GM21390 (cell line): ENCODE data around the gene PAPOLA.

Experiments
- ATAC-seq: cut with Tn5 transposase; IDR thresholded peaks from one replicate; pipeline ENCODE4 v1.9.1; 2021; ENCODE audit not compliant: unreplicated experiment

PAPOLA gene

GRCh38 chr14:96564389-96564788 is 62.2 kb downstream of the PAPOLA start:
- ATAC-seq = no peak

DNA sequence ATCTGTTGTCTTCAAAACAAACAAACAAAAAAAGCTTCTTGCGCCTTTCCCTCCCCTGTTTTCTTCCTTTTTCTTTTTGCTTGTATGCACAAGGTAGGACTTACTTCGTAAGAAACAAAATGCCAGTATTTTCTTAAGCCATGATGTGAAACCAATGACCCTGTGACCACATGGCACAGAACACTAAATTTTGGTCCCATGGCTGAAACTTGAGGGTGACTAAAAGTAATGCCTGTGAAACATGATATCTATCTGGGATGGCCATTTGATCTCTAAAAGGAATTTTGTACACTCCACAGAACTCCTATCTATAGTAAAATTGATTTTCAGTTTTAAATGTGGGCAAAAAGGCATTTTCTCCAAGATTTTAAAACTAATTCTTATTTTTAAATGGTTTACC is 63.6 kb downstream of the PAPOLA start:
- no peak for ATAC-seq

DNA sequence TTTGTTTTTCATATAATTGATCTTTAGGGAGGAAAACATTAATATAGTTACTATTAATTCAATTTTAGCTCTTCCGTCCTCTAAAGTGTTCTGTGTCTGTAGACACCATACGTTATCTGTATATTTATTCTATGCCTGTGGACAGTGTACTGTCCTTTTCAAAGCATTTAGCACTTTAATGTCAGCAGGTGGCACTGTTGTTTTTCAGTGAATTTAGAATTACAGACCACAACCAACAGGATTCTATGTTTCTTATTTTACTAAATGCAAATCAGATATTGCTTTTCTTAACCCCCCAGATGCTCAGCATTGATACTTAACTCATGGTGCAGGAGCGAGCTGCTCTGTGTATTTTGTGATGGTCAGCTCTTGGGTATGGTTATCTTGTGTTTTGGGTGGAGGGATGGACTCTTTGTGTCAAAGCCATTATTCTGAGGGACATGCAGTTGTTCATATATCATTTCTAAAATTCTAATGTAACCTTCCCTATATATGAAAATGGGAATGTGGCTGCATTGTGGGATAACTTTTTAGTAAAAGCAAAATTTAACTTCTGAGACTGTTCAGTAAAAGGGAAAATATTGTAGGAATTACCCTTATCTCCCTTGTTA is 65.2 kb downstream of the PAPOLA start:
- no peak for ATAC-seq

- ATAC-seq = no peak
These were observed 66.4 kb downstream of the PAPOLA start for GRCh38 chr14:96568621-96569020.

- ATAC-seq = no peak
These were observed 69.1 kb downstream of the PAPOLA start for GRCh38 chr14:96571311-96571710.

DNA sequence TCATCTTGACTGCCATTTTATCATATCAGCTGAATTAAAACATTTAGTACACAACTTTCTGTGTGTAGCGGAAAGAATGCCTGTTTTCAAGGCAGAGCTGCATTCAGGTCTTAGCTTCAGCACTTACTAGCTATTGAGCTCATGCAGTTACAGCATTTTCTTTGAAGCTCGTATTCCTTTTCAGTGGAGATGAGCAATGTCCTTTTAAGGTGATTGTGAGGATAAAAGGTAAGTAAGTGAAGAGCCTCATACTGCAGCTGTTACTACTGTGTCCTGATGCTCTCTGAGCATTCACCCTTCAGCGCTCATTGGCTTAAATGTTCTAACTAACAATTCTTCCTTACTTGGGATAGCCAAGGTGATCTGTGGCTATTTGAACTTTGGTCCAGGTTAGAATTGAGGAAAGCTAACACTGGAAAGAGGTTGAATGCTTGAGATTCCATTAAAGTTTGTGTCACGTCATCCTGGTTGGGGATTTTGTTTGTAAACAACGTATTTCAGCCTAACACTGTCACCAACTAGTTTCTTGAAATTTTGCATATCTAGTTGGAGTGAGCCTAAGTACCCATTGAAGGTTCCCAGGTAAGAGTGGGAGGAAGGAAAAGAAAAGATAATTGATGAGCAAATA is 71.4 kb downstream of the PAPOLA start:
- no peak for ATAC-seq

- no peak for ATAC-seq
These were observed 72.0 kb downstream of the PAPOLA start for GRCh38 chr14:96574171-96574632.

DNA sequence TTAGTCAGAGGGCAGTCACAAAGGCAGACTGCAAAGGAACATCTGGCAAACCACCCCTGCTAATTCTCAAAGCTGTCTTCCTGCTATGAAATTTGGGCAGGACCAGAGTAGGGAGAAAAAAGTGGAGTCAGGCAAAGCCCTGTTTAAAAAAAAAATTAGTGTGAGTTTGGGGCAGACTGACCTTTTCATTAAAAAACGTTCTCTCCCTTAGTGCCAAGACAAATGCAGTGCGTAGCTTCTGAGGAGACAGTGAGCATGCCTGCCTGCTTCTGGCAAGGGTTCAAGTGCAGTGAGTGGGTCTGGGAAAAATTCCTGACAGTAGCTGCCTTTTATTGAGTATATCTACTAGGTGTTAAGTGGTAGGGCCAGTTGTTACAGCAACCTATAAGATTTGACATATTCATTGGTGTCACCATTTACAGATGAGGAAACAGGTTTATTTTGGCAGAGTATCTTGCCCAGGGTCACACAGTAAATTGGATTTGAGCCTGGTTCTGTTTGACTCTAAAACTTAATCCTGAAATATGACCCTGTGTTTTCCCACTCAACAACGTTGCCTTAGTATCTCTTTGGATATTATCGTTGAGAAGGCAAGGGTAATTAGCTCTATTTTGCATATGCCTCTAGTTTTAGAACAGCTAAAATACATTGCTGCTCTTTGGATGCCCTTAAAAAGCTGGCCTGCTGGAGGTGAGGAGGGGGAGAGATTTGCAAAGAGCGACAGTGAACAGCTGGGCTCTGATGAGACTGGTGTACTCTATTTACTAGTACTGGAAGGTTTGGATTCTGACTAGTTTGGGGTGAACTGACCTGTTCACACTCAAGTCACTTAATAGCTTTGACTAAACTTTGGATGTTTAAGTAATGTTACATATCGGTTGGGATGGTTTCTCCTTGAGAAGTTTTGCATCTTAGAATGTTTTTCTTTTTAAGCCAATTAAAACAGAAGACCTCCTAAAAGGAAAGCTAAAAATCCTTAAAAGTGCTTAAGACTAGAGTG is 72.8 kb downstream of the PAPOLA start:
- ATAC-seq = no peak

GRCh38 chr14:96576359-96576758 is 74.2 kb downstream of the PAPOLA start:
- no peak for ATAC-seq

- no peak for ATAC-seq
These were observed 74.8 kb downstream of the PAPOLA start for GRCh38 chr14:96576937-96577336.

GRCh38 chr14:96578619-96579018 is 76.4 kb downstream of the PAPOLA start:
- ATAC-seq = no peak

DNA sequence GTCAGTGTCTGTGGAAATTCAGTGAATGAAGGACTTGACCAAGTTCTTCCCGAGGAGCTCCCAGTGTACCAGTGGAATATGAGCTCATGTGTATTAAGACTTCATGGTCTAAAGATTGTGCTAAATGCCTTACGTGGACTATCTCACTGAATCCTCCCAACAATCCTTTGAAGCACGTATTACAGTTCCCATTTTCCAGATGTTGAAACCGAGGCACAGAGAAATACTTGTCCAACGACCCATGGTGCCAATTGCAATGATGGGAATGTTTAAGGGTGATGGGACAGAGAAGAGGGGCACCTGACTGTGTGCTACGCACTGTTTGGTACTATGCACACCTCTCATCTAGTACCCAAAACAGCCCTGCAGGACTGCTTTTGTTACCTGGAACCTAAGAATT is 77.2 kb downstream of the PAPOLA start:
- ATAC-seq = no peak

GRCh38 chr14:96579855-96580254 is 77.7 kb downstream of the PAPOLA start:
- ATAC-seq = no peak

DNA sequence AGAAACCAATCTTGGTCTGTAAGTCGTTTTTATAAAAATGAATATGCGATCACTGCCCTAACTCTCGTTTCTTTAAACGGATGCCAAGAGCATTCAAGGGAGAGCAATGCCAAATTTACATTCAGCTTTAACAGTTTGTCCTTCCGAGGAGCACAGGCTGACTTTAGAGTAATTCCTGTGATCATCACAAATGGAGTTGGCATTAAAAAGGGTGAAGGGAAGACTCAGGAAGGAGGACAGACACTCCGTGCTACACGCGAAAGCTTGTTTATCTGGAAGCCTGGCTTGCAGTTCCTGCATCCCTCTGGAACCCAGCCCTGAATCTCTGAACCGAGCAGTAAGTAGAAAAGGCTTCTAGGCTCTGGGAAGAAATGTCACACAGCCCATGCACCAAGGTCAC is 78.4 kb downstream of the PAPOLA start:
- ATAC-seq = no peak

DNA sequence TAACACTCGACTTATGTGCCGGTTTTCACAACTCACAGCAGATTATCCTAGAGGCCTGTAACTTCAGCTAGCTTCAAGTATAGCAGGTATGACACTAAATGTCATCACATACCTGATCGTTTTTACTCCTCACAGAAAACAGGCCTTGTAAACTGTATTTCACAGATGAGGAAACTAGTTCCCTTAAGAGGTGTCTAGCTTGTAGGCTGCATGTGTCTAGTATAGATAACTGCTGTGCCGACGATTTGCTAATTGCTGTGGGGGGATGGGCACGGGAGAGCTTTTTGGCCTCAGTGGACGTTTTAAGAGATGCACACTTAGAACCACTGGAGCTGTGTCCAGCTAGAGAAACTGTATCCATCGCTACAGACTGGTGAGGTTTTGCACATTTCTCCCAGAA is 78.8 kb downstream of the PAPOLA start:
- no peak for ATAC-seq

GRCh38 chr14:96581902-96582301 is 79.7 kb downstream of the PAPOLA start:
- no peak for ATAC-seq

DNA sequence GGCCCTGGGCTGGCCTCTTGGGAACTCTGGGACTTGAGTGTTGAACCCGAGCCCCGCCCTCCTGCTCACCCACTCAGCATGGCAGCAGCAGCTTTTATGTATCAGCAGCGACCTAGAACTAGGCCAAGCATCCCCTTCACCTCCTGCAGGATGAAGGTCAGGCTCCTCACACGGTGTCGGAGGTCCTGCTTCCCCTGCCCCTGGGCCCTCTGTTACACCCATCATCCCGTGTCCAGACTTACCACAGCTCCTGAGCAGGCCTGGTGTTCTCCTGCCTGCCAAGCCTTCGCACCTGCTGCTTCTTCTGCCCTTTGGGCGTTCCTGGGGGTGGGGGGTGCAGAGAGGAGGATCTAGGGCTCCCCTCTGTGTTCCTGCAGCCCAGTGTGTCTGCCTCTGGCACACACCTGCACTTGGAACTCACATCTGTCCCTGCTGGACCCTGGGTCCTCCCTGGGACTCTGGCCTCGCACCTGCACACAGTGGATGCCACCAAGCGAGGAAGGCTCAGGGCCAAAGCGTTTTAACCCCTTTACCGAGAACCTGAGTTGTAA is 80.3 kb downstream of the PAPOLA start:
- no peak for ATAC-seq

DNA sequence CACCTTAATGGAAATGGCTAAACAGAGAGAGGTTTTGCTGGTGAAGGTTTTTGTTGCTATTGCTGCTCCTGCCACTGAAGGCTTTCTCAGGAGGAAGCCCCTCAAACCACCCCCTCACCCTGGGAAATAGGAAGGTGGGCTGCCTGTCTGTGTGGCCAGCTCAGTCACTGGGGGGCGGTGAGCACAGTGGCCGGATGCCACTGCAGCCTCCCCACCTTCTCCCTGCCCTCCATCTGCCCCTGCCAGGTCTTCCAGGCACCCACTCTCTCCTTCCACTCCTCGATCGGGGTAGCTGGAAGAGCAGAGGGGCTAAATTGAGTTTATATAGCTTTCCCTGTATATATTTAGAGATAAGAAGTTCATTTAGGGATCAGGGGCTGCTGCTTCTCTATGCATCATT is 80.8 kb downstream of the PAPOLA start:
- ATAC-seq = no peak

DNA sequence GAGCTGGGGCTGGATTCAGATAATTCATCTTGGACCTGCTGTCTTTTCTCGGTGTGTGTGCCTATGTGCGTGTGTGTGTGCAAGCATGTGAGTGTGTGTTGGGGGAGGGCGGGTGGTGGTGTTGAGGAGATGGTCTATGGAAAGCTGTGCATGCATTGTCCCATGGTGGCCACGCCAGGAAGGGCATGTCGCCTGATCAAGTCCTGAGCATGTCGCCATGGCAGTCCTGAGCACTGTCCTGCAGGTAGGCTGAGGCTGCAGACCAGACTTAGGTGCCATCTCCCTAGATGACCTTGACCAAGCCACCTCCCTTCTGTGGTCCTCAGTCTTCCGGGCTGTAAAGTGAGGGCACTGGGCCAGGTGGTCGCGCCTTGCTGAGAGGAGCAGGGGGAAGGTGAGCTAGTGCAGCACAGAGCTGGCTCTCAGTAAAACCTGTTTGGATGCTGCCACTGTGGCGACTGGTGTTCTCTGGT is 81.4 kb downstream of the PAPOLA start:
- no peak for ATAC-seq

DNA sequence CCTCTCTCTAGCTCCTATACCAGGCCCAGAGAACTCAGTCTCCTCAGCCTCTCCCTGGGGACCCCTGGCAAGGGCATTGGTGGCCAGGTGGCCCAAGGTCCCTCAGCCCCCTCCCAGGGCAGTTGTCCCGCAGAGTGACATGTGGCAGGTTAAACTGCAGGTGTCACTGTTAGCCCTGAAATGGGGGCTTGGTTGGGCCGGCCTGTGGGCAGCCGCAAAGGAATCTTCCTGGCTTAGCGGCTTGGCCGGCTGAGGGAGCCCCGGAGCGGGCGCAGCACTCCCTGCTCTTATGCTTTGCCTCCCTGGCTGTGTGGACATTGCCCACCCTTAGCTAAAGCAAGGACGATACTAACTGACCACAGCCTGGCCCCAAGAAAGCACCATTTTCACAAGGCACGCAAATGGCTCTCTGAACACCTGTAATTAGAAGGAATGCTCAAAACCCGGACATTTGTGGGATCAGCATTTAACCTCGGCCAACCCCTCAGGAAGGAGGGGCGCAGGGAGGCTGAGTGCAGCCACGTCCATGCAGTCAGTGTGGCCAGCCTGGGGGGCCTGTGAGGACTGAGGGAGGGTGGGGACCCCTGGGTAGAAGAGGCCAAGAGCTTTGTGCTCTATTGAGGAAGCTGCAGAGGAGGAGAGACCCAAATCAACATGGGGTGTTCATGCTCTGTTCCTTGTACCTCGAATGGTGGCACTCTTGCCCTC is 82.2 kb downstream of the PAPOLA start:
- peak; percentile 87 for ATAC-seq
